GM18907 (cell line): ENCODE results near the gene BRD3OS.

Experiments
- ATAC-seq: cut with Tn5 transposase; IDR thresholded peaks from one replicate; pipeline ENCODE4 v1.9.1; 2021; ENCODE audit warnings: mild to moderate bottlenecking, moderate library complexity; ENCODE audit not compliant: unreplicated experiment

Gene BRD3OS

GRCh38 chr9:134049236-134049635 lies 24.0 kb downstream of the BRD3OS start:
- ATAC-seq: no peak

- ATAC-seq: no peak
Observed at GRCh38 chr9:134049772-134050588, 24.7 kb downstream of the BRD3OS start.

- ATAC-seq: no peak
Observed at GRCh38 chr9:134050726-134051125, 25.4 kb downstream of the BRD3OS start.

- ATAC-seq: no peak
Observed at GRCh38 chr9:134051319-134051718, 26.0 kb downstream of the BRD3OS start.

DNA sequence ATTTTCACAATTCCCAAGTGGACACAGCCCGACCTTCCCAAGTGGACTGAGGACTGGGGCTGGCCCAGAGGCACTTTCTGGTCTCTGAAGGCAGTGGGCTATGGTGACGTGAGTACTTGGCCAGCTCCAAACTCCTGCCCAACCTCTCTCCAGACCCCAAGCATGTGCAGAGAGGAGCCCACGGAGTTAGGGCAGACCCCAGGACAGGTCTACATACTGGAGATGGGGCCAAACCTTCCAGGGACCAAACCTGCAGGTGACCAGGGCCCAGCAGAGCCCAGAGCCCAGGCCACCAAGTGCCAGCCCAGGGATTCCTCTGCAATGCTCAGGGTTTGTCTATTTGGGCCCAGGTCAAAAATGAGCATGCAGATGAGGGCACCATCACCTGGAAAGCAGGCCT lies 27.2 kb downstream of the BRD3OS start:
- no peak for ATAC-seq

DNA sequence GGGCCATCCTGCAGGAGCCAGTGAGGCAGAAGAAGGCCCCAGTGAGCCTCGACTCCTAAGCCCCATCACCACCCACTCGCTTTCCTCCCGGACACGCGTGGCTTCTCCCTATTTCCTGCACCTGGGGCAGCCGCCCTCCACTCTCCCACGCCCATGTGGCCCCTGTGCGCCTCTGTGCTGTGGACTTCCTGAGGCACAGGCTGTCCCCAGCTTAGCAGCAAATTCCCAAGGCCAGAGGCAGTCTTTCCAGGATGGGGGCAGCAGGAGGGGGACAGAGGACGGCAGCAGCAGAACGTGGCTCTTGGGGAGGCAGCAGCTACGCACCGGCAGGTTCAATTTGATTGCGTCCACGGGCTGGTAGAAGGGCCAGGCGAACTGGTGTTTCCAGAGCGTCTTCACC lies 27.7 kb downstream of the BRD3OS start:
- no peak for ATAC-seq

GRCh38 chr9:134053401-134053871 lies 28.2 kb downstream of the BRD3OS start:
- no peak for ATAC-seq

- no peak for ATAC-seq
Observed at GRCh38 chr9:134053941-134054761, 28.9 kb downstream of the BRD3OS start.

- ATAC-seq: no peak
Observed at GRCh38 chr9:134054891-134055811, 29.9 kb downstream of the BRD3OS start.

DNA sequence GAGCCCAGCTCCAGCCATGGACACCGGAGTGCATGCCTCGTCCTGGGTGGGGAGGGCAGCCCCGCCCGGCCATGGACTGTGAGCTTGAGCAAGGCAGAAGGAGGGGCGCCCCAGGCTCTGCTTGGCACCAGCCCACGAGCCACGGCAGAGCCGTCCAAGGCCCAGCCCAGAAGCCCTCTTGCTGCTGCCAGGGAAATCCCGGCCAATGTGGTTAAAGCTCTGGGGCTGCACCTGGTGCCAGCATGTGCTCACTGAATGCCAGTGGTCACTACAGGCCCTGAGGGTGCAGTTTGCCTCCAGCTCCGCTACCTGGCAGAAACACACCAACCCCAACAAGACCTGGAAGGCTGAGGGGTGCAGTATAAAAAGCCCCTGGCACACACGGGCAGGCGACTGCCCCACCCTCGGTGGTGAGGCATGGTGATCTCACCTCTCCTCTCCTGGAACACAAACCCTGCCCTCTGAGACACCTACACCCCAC lies 30.7 kb downstream of the BRD3OS start:
- ATAC-seq: no peak

GRCh38 chr9:134056483-134057306 lies 31.4 kb downstream of the BRD3OS start:
- no peak for ATAC-seq

DNA sequence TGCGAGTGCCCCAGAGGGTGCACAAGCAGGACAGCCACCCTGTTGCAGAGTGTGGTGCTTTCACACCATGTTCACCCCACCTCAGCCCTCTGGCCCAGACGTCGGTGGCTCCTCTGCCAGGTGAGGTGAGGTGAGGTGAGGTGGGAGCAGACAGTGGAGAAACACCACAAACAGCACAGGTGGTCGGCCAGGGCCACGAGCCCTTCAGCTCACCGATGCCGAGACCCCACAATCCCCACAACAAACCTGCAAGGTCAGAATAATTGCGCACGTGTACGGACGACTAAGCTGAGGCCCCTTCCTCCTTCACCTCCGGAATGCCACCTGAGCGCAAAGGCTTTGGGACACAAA lies 32.0 kb downstream of the BRD3OS start:
- no peak for ATAC-seq

GRCh38 chr9:134057751-134058701 lies 32.7 kb downstream of the BRD3OS start:
- ATAC-seq: no peak

DNA sequence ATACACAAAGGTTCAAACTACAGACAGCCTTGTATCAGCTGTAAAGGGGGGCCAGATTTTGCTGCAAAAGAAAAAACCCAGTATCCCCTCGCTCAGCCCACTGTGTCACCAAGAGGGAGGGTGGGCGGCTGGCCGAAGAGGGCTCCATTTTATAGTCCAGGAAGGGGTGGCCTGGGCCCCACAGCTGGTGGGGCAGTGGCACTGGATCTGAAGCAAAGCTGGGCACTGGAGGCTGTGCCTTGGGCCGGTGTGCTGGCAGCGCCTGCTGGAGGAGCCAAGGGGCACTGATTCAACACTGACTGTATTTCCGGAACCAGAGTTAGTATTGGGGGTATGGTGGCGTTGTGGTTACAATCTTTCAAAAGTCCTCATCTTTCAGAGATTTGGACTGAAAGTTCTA lies 33.4 kb downstream of the BRD3OS start:
- no peak for ATAC-seq

- ATAC-seq: no peak
Observed at GRCh38 chr9:134059188-134059641, 33.9 kb downstream of the BRD3OS start.

GRCh38 chr9:134059661-134060395 lies 34.5 kb downstream of the BRD3OS start:
- peak; percentile 76 for ATAC-seq

GRCh38 chr9:134060546-134060945 lies 35.3 kb downstream of the BRD3OS start:
- no peak for ATAC-seq
